ENCODE data around the gene CAT.

Gene CAT

DNA sequence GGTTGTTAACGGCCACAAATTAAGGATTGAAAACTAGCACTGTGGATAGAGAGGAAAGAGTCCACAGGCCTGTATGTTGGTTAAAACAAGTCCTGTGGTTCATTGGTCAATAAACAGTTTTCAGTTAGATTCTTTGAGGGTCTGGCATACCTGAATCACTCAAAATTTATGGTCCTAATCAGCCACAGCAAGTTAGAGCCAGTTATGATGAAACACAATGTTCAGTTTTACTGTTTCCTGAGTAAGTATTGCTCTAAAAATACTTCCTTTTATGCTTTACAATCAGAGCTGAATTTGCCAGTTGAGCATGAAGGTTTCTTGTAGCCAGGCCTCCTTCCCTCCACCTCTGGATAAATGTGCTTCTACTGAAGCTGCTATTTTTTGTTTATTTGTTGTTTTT is 12.9 kb upstream of the CAT start:
- H3K4me3 Mint-ChIP-seq: no peak overlapping the region
- TF ChIP-seq, protein P1, sequence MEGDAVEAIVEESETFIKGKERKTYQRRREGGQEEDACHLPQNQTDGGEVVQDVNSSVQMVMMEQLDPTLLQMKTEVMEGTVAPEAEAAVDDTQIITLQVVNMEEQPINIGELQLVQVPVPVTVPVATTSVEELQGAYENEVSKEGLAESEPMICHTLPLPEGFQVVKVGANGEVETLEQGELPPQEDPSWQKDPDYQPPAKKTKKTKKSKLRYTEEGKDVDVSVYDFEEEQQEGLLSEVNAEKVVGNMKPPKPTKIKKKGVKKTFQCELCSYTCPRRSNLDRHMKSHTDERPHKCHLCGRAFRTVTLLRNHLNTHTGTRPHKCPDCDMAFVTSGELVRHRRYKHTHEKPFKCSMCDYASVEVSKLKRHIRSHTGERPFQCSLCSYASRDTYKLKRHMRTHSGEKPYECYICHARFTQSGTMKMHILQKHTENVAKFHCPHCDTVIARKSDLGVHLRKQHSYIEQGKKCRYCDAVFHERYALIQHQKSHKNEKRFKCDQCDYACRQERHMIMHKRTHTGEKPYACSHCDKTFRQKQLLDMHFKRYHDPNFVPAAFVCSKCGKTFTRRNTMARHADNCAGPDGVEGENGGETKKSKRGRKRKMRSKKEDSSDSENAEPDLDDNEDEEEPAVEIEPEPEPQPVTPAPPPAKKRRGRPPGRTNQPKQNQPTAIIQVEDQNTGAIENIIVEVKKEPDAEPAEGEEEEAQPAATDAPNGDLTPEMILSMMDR (IDR thresholded peaks at IDR 0.05; ENCODE audit: unreplicated experiment in 3 of 3): no peak

DNA sequence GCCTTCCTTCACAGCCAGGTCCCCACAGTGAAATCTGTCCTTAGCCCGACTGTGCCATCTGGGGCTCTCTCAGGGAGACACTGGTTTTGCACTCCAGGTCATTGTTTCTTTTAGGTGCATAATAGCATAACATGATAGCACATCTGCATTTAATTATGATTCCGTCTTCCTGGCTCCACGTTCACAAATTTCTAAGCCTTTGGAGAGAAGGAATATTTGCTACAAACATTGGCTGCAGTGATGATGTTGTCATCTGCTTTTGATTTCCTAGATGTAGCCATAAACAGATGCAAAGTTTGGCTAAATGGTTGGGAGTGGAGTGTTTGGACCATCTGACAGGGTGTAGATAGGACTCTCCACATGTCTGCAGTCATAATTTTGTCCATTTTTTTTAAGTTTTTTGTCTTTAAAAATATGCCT is 12.0 kb upstream of the CAT start:
- Mint-ChIP-seq H3K36me3 (ENCODE audit: low read depth) (no peaks in the 10 kb centered on the region), H3K9me3 (no peaks in the 10 kb centered on the region), H3K4me1 (peaks cover 15% of the 10 kb centered on the region), H3K27me3 (ENCODE audit: low read depth) (peaks cover 4% of the 10 kb centered on the region), H3K4me3 (no peak overlapping the region), H3K27ac (peak overlapping the region; percentile 67 to 84 (median 79))
- TF ChIP-seq, protein P1 (IDR thresholded peaks at IDR 0.05; ENCODE audit: unreplicated experiment in 3 of 3): no peak

More for the DNA sequence above, 12.9 kb upstream of the CAT start:
- Mint-ChIP-seq H3K9me3 (no peaks in the 10 kb centered on the region), H3K4me1 (peaks cover 15% of the 10 kb centered on the region), H3K36me3 (ENCODE audit: low read depth) (no peaks in the 10 kb centered on the region), H3K27me3 (ENCODE audit: low read depth) (peaks cover under 1% of the 10 kb centered on the region), H3K27ac (peak overlapping the region in 1 of 3 experiments; percentile 79)

DNA sequence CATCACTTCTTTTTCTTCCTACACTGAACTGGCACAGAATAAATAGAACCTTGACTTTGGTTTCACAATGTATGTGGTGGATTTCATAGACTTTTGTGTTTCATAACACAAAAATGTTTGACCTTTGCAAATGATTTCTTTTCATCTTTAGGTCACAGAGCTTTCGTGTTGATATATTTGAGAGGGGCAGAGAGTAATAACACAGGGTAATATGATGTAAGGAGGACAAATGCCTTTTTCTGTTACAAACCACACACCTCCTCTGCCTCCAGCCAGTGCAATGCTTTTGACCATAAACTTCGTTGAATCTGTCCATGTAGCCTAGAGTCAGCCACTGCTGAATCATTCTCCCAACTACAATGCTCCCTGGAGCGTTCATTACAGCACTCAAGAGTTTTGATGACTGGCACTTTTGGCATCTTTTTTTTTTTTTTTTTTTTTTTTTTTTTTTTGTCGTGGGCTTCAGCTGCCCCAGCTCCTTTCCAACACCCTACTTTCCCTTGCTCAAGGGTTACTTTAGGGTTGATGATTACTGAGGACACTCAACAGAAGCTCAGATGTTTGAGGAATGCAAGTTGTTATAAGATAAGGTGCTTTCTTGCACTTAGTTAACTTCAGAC is 11.4 kb upstream of the CAT start:
- Mint-ChIP-seq H3K4me1 (peaks cover 12% of the 10 kb centered on the region), H3K9me3 (no peaks in the 10 kb centered on the region), H3K27ac (peak overlapping the region; percentile 67 to 84 (median 79)), H3K4me3 (no peak overlapping the region), H3K36me3 (ENCODE audit: low read depth) (no peaks in the 10 kb centered on the region), H3K27me3 (ENCODE audit: low read depth) (peaks cover 4% of the 10 kb centered on the region)
- TF ChIP-seq, protein P1 (IDR thresholded peaks at IDR 0.05; ENCODE audit: unreplicated experiment in 3 of 3): no peak

DNA sequence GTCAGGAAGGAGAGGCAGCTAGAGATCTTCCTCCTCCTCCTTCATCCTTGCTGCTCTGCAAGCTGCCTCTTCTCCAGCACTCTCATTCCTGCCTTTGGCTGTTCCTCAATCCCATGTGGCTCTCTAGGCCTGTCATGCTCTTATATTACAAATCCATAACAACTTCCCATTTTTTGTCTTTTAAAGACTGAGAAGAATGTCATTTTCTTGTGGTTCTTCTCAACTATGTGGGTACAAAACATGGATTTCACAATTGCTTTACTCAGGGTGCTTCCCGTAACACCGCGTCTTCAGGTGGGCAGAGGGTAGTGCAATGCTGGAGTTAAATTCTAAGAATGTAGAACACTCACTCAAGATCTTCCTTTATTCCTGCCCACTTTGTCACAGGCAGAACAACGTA is 6.8 kb upstream of the CAT start:
- Mint-ChIP-seq H3K36me3 (ENCODE audit: low read depth) (no peaks in the 10 kb centered on the region), H3K9me3 (no peaks in the 10 kb centered on the region), H3K4me1 (peaks cover 3% of the 10 kb centered on the region), H3K27ac (no peak overlapping the region), H3K4me3 (no peak overlapping the region), H3K27me3 (ENCODE audit: low read depth) (peaks cover 4% of the 10 kb centered on the region)
- TF ChIP-seq, protein P1 (IDR thresholded peaks at IDR 0.05; ENCODE audit: unreplicated experiment in 3 of 3): no peak

DNA sequence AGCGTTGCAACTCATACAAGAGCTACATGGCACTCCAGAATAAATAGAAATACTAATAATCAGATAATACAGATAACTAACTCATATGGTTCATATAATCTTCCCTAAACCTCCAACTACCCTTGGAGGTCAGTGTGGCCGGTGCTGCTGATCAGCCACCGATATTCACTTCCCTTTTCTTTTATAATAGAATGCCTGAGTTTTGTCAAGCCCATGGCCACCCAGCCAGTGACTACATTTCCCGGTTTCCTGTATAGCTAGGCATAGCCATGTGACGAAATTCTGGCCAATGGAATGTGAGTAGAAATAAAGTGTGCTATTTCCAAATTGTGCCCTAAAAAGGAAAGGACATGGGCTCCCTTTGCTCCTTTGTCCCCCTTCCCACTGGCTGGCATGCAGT is 5.9 kb upstream of the CAT start:
- peaks cover 4% of the 10 kb centered on the region for H3K27me3 Mint-ChIP-seq (ENCODE audit: low read depth)
- H3K9me3 Mint-ChIP-seq: no peaks in the 10 kb centered on the region
- no peaks in the 10 kb centered on the region for H3K36me3 Mint-ChIP-seq (ENCODE audit: low read depth)
- no peak overlapping the region for H3K27ac Mint-ChIP-seq
- H3K4me3 Mint-ChIP-seq: no peak overlapping the region
- no peaks in the 10 kb centered on the region for H3K4me1 Mint-ChIP-seq
- TF ChIP-seq, protein P1 (IDR thresholded peaks at IDR 0.05; ENCODE audit: unreplicated experiment in 3 of 3): no peak

DNA sequence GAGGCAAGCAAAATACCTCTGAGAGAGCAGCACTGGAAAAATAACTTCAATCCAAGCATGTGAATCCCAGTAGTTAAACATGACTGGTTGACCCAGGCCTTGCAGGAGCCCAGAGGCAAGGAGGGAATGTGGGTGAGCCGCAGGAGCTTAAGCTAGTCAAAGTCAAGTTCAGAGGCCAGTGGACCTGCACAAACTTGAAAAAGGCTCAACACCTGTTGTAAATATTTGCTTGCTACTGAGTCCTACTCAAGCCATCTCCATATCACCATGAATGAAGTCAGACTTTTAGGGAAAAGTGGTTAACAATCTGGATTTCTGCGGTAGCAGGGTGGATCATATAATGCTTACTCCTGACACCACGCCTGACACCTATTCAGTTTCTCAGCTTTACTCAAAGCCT is 4.8 kb upstream of the CAT start:
- Mint-ChIP-seq H3K4me3 (no peak overlapping the region), H3K27me3 (ENCODE audit: low read depth) (peaks cover 4% of the 10 kb centered on the region), H3K36me3 (ENCODE audit: low read depth) (no peaks in the 10 kb centered on the region), H3K9me3 (no peaks in the 10 kb centered on the region), H3K27ac (peak overlapping the region in 1 of 3 experiments; percentile 20), H3K4me1 (no peaks in the 10 kb centered on the region)
- TF ChIP-seq, protein P1 (IDR thresholded peaks at IDR 0.05; ENCODE audit: unreplicated experiment in 3 of 3): no peak

All from nephron (organoid).